ENCODE results near the gene CERS6.
A peak's percentile ranks its signal among the peaks of the same experiment; 100 is the strongest.
"Not testable (repeated sequence)": the region's sequence is repeated elsewhere in the genome, so short reads cannot be mapped to it uniquely, and the experiment has no call there.

Gene CERS6

DNA sequence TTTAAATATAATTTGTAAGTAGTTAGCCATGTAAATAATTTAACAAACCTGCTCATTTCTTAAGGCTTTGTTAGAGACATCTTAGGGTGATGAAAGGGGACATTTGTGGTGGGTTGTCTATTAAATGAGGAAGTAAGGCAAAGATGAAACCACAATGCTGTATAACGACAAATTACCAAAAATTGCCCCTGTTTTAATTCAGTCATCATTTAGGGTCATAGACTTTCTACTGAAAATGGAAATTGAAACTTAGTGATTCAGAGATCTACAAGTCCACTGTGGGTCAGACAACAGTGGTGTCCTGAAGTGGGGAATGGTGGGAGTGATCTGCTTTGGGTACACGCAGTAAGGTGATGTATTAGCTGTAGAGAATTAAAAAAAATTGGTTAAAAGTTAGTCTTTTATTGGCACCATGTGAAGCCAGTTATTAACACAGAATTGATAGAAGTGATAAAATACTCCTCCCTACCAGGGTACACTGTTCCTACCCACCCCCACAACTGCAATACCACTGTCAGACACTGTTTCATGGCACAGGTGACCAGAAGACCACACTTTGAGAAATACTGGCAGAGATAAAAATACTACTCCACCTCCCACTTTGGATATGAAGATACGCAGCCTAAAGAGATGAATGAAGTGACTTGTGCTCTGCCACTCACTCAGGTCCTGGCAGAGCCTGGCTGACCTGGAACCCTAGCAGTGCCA is 13.4 kb downstream of the CERS6 start:
- DNase-seq = no peak

- no peak for DNase-seq
Measured at GRCh38 chr2:168470320-168471162, 14.5 kb downstream of the CERS6 start.

DNA sequence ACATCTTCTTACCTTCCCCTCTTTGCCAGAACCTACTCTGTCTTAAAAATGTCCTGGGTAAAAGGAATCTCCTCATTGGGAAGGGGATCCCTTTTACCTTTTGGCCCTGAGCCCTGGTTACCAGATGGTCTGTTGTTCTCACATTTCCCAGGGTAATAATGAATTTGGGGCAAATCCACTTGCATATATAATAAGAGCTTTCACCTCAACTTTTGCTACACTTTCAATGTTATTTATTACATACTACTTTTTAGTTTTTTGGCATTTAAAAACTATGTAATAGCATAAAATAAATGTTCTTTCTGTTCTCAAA is 15.0 kb downstream of the CERS6 start:
- DNase-seq = no peak

DNA sequence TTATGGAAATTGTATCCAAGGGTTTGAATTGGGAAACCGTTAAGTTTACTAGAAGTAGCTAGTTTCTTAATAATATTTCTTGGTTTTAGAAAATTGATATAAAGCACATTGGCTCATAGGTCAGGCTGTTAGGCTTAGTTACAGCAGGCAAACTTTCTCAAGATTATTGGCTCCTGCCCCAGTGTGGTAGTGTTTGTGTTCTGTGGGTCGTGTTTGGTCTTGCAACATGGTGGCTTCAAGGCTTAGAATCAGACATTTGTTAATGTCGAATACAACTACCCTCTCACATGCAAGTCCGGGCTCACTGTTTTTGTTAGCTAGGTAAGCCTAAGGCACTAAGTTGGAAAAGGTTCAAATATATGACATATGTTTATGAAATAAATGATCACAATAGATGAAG is 19.6 kb downstream of the CERS6 start:
- no peak for DNase-seq

GRCh38 chr2:168478206-168478605 is 22.1 kb downstream of the CERS6 start:
- no peak for DNase-seq

DNA sequence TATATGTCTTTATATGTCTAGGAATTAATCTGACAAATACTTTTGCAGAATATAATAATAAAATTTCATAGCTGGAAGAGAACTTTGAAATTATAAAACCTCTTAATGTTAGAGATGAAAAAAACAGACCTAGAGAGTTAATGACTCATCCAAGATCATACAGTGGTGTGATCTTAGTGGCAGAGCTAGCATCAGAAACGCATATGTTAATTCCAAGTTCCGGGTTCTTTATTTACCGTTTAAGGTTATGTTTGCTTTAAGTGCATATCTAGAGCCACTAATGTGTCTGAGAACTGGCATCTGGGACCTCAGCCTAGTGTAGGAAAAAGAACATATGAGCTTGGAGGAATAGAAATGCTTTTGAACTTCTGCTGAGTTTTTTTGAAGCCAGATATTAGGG is 24.3 kb downstream of the CERS6 start:
- DNase-seq = no peak

- DNase-seq = no peak
Measured at GRCh38 chr2:168480825-168481585, 24.9 kb downstream of the CERS6 start.

DNA sequence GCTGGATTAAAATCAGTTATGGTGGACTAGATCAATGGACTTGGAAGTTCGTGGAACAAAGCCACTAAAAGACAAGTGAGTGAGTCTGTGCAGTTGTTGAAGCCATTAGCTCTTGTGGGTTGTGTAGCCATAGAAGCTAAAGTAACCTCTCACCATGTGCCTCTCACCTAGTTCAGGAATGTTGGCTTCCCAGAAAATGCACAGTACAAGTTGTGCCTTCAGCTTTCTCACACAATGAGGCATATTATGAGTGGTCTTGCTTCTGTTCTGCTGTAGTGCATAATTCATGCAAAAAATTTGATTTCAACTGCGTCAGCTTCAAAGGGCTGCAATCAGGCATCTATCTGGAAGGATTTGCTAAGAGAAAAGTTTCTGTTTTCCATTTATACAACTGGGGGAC is 26.2 kb downstream of the CERS6 start:
- DNase-seq = no peak

DNA sequence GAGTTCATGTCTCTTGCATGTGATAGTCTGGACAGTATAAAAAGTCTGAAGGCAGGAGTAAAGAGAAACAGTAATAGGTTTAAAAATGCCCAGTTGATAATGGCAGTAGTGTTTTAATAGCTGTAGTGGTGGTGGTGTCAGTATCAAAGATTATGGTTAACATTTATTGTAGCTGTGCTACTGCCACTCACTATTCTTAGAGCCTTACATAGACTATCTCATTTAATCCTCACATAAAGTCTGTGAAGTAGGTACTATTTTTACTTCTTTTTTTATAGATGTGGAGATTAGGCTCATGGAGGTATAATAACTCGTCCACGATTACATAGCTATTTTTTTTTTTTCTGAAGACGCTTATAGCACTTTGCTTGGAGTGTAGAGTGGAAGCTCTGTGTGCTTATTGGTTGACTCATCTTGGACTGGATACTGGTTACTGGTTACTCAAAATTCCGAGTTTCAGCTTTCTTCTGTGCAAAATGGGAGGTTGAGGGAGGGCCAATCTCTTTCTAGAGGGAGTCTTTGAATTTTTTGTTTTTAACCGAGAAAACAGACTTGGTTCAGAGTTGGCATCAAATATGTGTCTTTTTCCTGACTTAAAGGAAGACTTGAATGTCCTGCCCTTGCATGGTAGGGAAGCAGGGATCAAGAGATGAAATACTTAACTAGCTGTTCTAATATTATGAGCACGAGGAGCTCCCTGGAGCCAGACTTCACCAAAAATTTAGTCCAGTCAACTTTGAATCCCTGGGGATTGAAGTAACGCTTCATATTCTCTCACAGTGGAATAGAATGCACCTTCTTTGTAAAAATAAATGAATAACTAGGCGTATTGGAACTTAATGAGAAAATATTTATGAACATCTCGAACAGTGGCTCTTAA is 27.1 kb downstream of the CERS6 start:
- no peak for DNase-seq

DNA sequence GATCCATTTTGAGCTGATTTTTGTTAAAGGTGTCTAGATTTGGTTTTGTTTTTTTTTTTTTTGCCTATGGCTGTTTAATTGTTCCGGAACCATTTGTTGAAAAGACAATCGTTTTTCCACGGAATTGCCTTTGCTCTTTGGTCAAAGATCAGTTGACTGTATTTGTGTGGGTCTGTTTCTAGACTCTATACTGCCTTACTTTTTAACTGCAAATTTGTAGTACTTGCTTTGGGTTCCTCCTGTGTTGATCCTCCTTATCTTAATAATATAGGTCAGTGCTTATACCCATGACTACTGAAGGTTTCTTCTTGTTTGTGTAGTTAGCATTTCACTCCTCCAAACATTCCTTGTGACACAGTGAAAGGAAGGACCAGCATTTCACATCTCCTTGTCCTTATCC is 30.4 kb downstream of the CERS6 start:
- no peak for DNase-seq

DNA sequence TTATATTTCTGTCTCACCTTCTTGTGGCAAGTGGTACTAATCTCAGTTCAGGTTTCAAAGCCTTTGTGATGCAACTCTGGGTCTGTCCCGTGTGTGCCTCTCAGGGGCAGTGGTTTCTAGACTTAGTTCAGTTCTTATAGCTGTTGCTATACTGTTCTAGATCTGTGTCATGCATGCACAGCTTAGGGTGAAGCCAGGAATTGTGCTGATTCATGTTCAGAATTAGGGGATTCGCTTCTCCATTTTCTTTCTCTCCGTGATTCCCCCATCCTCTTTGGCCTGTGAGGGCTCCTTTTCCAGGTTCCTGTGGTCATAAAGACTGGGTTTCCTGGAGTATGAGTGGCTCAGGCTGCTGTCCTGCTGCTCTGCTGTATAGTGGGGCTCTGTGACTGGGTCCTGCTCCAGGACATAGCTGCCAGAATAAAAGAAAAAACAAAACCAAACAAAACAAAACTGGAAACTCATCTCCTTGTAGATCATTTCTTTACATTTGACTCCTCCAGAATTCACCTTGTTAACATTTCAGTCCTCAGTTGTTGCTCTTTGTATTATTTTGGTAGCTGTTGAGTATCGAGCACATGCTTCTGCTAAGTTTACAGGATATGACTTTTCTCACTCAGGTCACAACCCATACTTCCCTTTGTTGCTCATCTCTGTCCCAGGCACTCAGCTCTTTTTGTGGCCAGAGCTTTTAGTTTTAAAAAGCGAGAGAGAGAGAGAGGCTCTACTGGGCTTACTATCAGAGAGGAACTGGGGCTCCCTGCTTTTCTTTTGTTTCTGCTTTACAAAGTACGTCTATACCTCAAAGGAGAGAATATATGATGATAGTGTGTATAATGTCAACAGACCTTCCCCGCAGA is 34.2 kb downstream of the CERS6 start:
- DNase-seq = peak; percentile 55

- DNase-seq = peak; percentile 14
Measured at GRCh38 chr2:168490946-168491605, 35.0 kb downstream of the CERS6 start.

- DNase-seq = not testable (repeated sequence)
Measured at GRCh38 chr2:168491728-168492127, 35.7 kb downstream of the CERS6 start.

- not testable (repeated sequence) for DNase-seq
Measured at GRCh38 chr2:168493219-168493618, 37.1 kb downstream of the CERS6 start.

DNA sequence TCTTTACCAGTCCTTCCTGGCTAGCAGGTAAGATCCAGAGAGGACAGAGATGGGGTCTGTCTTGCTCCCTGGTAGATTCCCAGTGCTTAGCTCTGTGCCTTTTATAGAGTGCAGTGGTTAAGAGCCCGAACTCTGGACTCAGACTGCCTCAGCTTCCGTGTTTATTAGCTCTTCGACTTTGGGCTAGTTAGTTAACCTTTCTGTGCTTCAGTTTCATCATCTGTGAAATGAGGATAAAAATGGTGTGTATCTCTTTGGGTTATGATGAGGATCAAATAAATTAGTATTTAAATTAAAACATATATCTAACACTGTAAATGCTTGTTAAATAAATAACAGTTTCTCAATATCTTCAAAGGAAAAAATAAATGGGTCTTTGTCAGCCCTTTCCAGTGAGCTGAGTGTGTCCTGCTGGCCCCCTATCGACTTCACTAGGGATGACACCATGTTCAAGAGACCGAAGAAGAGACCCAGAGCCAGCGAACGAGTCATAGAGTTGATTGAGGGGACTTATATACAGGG is 38.2 kb downstream of the CERS6 start:
- DNase-seq = peak; percentile 17

GRCh38 chr2:168495524-168495923 is 39.5 kb downstream of the CERS6 start:
- DNase-seq = no peak

DNA sequence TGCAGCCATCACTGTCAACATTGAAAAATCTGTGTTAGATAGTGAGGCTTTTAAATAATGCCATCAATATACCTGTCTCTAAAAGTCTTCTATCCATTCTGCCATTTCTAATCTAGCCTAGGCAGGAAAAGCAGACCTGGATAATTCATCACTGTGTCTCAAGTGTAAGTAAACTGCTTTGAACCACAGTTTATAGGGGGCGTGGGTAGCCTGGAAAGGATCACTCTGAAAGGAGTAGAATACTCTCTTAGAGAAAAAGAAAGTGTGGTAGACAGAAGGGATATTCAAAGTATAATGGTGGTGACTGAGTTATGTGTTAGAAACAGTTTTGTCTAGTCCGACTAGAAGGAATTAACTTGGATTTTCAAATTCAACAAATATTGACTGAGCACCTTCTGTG is 40.8 kb downstream of the CERS6 start:
- DNase-seq = no peak

DNA sequence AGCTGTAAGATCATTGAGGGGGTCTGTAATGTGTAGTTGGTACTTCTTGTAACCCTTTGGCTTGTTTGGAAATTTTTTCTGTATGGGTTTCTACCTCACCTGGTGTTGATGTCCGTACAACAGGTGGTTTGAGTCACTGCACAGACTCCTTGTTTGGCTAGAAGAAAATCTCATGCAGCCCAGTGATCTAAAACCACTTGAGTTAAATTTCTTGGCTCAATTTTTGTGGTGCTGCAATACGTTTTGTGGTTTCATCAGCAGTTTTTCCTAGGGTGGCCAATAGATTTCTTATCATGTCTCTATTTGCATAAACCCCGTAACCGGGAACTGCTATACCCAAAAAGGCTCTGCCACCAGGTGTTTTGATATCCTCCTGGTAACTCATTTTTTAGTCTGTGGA is 43.4 kb downstream of the CERS6 start:
- DNase-seq = no peak

GRCh38 chr2:168500516-168500915 is 44.4 kb downstream of the CERS6 start:
- DNase-seq = peak; percentile 34

- DNase-seq = no peak
Measured at GRCh38 chr2:168501466-168502065, 45.5 kb downstream of the CERS6 start.
